Left lung (tissue), 10 donors: ENCODE data around the gene ARSB. TPM values are rescaled to one million over a fixed set of nuclear protein-coding genes. Genes with fewer than 3 reads are reported as not detected.

ENCODE experiments used
- ATAC-seq: fragments of 200-7000 bp; cut with Tn5 transposase; one replicate; pipeline ENCODE4 v1.9.1; 2020; ENCODE audit warnings: moderate library complexity
- DNase-seq, 4 donors: peaks; one replicate each; pipeline ENCODE4 v3.0.0-alpha.2; 2013 to 2020
- H3K27ac ChIP-seq, 2 donors: fragments of 200-600 bp; sonication (generic) in 1 of 2; one replicate each; pipeline versions ENCODE4 v1.5.0 to v1.8.0; 2020 to 2021
- H3K27me3 ChIP-seq, 2 donors: fragments of 200-600 bp; sonication (generic) in 1 of 2; one replicate each; pipeline versions ENCODE4 v1.5.0 to v1.8.0; 2020 to 2021
- H3K36me3 ChIP-seq, 2 donors: fragments of 200-600 bp; sonication (generic) in 1 of 2; one replicate each; pipeline versions ENCODE4 v1.5.0 to v1.8.0; 2020 to 2021
- H3K4me1 ChIP-seq, 2 donors: fragments of 200-600 bp; one replicate each; pipeline ENCODE4 v1.8.0; 2021
- H3K4me3 ChIP-seq, 2 donors: fragments of 200-600 bp; sonication (generic) in 1 of 2; one replicate each; pipeline versions ENCODE4 v1.5.0 to v1.8.0; 2020 to 2021; ENCODE audit warnings: mild to moderate bottlenecking in 1 of 2
- H3K9me3 ChIP-seq, 2 donors: fragments of 200-600 bp; sonication (generic) in 1 of 2; one replicate each; pipeline versions ENCODE4 v1.5.0 to v1.8.0; 2020 to 2021
- CTCF ChIP-seq, 2 donors: fragments of 200-600 bp; sonication (generic) in 1 of 2; IDR thresholded peaks; one replicate each; pipeline versions ENCODE4 v1.5.0 to v1.8.0; 2021; ENCODE audit warnings: antibody characterized with exemption in 2 of 2
- intact Hi-C, 2 donors: fragments of 100-400 bp; cut with DNase I; formaldehyde crosslinking; loops; one replicate each; pipeline versions ENCODE4 v1.11.2 to v1.14.2; 2022
- polyA plus RNA-seq, 6 donors: library from polyadenylated mRNA; unstranded; fragments of 120-200 nt; gene quantifications; one replicate each; pipeline ENCODE4 v1.2.1, GENCODE V29; 2013; ENCODE audit not compliant: insufficient read length in 6 of 6
- total RNA-seq, 2 donors: library from RNA; stranded (reverse); fragmentation: NEBNext Ultra II Directional; extraction: Animal tissue kit (Norgen Biotek cat#: 25700); gene quantifications; one replicate each; pipeline ENCODE4 v1.2.1, GENCODE V29; 2021
- donor health status: DM: no; HTN: yes; CAD: no.
- donor health status: DM: no; HTN: no; CAD: no.

Gene ARSB
- total and polyA plus RNA-seq, 8 donors = 13.2 to 26.0 (median 16.8) TPM

DNA sequence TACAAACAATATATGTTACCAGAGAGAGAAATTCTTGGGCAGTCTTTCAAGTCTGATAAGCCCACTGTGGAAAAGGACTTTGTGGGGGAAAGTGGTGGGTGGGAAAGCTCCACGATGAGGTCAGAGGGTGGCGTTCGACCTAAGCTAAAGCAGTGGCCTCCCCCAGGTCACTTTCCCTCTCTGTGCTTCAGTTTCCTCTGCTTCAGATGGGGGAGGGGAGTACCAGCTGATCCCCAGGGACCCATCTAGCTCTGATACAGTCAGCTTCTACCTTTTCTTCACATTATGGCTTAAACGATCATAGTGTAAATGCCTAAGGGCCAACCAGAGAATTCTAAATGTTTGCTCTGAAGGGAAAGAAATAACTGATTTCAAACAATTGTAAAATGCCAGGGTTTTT is 36.6 kb upstream of the ARSB start:
- Histone ChIP-seq H3K27me3 (peaks cover 0 to 6% of the 10 kb centered on the region in 2 donors), H3K4me1 (peaks cover 0 to 3% of the 10 kb centered on the region in 2 donors), H3K27ac (no peak overlapping the region), H3K9me3 (no peaks in the 10 kb centered on the region), H3K36me3 (no peaks in the 10 kb centered on the region), H3K4me3 (no peak overlapping the region)
- TF ChIP-seq CTCF (IDR thresholded peaks at IDR 0.05) = no peak
- ATAC-seq (no peak), DNase-seq (no peak)
- intact Hi-C loops = loop anchor here in 1 of 2 donors (5.0 to 10.0 kb wide), 2 partner anchors 111 to 433 kb away; no protein-coding TSS in a partner anchor

- H3K36me3 ChIP-seq = no peaks in the 10 kb centered on the region
- intact Hi-C loops = loop anchor here in 1 of 2 donors (5.0 to 10.0 kb wide), 2 partner anchors 111 to 434 kb away; no protein-coding TSS in a partner anchor
- peaks cover 0 to 3% of the 10 kb centered on the region in 2 donors for H3K4me1 ChIP-seq
- DNase-seq (peak in 3 of 4 donors; percentile 47 to 73 (median 61)), ATAC-seq (peak; percentile 94)
- H3K27me3 ChIP-seq = peaks cover 0 to 6% of the 10 kb centered on the region in 2 donors
- H3K9me3 ChIP-seq = no peaks in the 10 kb centered on the region
- peak; percentile 55 to 60 for TF ChIP-seq CTCF (IDR thresholded peaks at IDR 0.05)
- H3K4me3 ChIP-seq = no peak overlapping the region
- H3K27ac ChIP-seq = no peak overlapping the region
These were observed 35.9 kb upstream of the ARSB start for GRCh38 chr5:79020861-79021561.

DNA sequence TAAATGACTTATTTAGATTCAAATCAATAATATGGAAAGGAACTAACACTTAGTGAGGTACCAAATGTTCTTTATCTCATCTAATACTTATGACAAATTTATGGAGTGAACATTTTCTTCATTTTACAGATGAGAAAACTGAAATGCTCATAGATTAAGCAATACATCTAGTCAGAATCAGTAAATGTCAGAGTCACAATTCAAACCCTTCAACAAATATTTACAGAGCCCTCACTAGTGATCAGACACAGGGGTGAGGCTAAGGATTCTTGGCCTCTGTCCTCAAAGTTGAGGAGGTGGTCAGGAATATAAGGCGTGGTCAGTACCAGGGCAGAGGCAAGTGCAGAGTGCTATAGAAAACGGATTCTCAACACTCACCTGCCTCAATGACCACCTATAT is 29.5 kb upstream of the ARSB start:
- ATAC-seq (peak; percentile 65), DNase-seq (no peak)
- peaks cover 0 to 8% of the 10 kb centered on the region in 2 donors for H3K9me3 ChIP-seq
- no peak overlapping the region for H3K27ac ChIP-seq
- no peaks in the 10 kb centered on the region for H3K4me1 ChIP-seq
- intact Hi-C loops = no loop called here
- TF ChIP-seq CTCF (IDR thresholded peaks at IDR 0.05) = no peak
- no peak overlapping the region for H3K4me3 ChIP-seq
- no peaks in the 10 kb centered on the region for H3K36me3 ChIP-seq
- H3K27me3 ChIP-seq = no peaks in the 10 kb centered on the region

GRCh38 chr5:79011869-79012268 is 26.8 kb upstream of the ARSB start:
- peaks cover 0 to 8% of the 10 kb centered on the region in 2 donors for H3K9me3 ChIP-seq
- no peaks in the 10 kb centered on the region for H3K36me3 ChIP-seq
- intact Hi-C loops = no loop called here
- no peaks in the 10 kb centered on the region for H3K4me1 ChIP-seq
- H3K4me3 ChIP-seq = no peak overlapping the region
- ATAC-seq (no peak), DNase-seq (no peak)
- TF ChIP-seq CTCF (IDR thresholded peaks at IDR 0.05) = no peak
- no peak overlapping the region for H3K27ac ChIP-seq
- H3K27me3 ChIP-seq = no peaks in the 10 kb centered on the region

DNA sequence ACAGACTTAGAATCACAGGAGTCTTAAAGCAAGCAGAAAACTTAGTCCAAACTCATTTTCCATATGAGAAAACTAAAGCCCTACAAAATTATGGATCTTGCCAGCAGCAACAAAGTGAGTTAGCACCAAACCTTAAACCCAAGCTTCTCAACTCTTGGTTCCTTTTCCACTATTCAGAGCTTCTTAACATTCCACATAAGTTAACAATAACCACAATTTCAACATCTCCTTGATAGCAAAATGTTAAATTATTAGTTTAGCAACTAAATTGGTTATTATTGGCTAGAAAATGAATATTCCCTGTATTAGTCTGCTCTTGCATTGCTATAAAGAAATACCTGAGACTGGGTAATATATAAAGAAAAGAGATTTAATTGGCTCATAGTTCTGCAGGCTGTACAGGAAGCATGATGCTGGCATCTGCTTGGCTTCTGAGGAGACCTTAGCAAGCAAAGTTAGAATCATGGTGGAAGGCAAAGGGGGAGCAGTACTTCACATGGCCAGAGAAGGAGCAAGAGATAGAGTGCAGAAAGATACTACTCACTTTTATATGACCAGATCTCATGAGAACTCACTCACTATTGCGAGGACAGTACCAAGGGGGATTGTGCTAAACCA is 26.2 kb upstream of the ARSB start:
- H3K27me3 ChIP-seq = no peaks in the 10 kb centered on the region
- DNase-seq (no peak), ATAC-seq (no peak)
- no peaks in the 10 kb centered on the region for H3K4me1 ChIP-seq
- H3K9me3 ChIP-seq = peaks cover 0 to 8% of the 10 kb centered on the region in 2 donors
- intact Hi-C loops = no loop called here
- no peak overlapping the region for H3K27ac ChIP-seq
- no peak overlapping the region for H3K4me3 ChIP-seq
- H3K36me3 ChIP-seq = no peaks in the 10 kb centered on the region
- TF ChIP-seq CTCF (IDR thresholded peaks at IDR 0.05) = no peak
